ENCODE results near the gene CD84.

- TF ChIP-seq CTCF (conservative IDR thresholded peaks at IDR 0.05; ENCODE audit: low read depth, low read length): no peak
- no peak for TF ChIP-seq EZH2 (IDR thresholded peaks at IDR 0.05; ENCODE audit: borderline replicate concordance, low read depth, low read length, poor library complexity, severe bottlenecking)
Measured at GRCh38 chr1:160567341-160567740, 12.0 kb downstream of the CD84 start.
